Keratinocyte (primary cell): ENCODE measurements around the gene ZSCAN5A. TPM values are rescaled to one million over a fixed set of nuclear protein-coding genes. Genes with fewer than 3 reads are reported as not detected.
"Not testable (repeated sequence)": the region's sequence is repeated elsewhere in the genome, so short reads cannot be mapped to it uniquely, and the experiment has no call there.

Source experiments
- DNase-seq: peaks from one replicate; pipeline ENCODE4 v3.0.0-alpha.2; 2011; ENCODE audit warnings: low read depth, missing footprints, low spot score
- FAIRE-seq: peaks from 2 replicates; lab custom pipeline; 2011; peaks lifted over from hg19 to GRCh38; lab: Jason Lieb, UNC
- H2AFZ ChIP-seq: 2 replicates; pipeline ENCODE4 v1.6.0; 2012; ENCODE audit warnings: low read length, control low read depth, inconsistent platforms; ENCODE audit not compliant: control insufficient read depth
- H3K27ac ChIP-seq: 2 replicates; pipeline ENCODE4 v1.5.1; 2011; ENCODE audit warnings: low read length; ENCODE audit not compliant: control insufficient read depth, insufficient read depth
- H3K27me3 ChIP-seq: 3 replicates; pipeline ENCODE4 v1.6.0; 2011; ENCODE audit warnings: low read length; ENCODE audit not compliant: control insufficient read depth, insufficient read depth; ENCODE audit errors: extremely low read depth
- H3K36me3 ChIP-seq, 2 experiments: 2 replicates in 1 of 2; 3 replicates in 1 of 2; pipeline ENCODE4 v1.5.1; 2011; ENCODE audit warnings: low read length in 2 of 2, mild to moderate bottlenecking in 1 of 2; ENCODE audit not compliant: control insufficient read depth in 2 of 2, insufficient read depth in 2 of 2; ENCODE audit errors: extremely low read depth in 1 of 2
- H3K4me1 ChIP-seq: 3 replicates; pipeline ENCODE4 v1.5.1; 2011; ENCODE audit warnings: low read length; ENCODE audit not compliant: control insufficient read depth, insufficient read depth; ENCODE audit errors: extremely low read depth
- H3K4me2 ChIP-seq: 3 replicates; pipeline ENCODE4 v1.6.0; 2011; ENCODE audit warnings: low read depth, low read length; ENCODE audit not compliant: control insufficient read depth, insufficient read depth; ENCODE audit errors: extremely low read depth
- H3K4me3 ChIP-seq, 3 experiments: fragments of 200-600 bp in 1 of 3; sonication (generic) in 1 of 3; 2 replicates in 2 of 3; 3 replicates in 1 of 3; pipeline ENCODE4 v1.5.1; 2011 to 2016; ENCODE audit warnings: low read length in 3 of 3, mild to moderate bottlenecking in 3 of 3, control low read depth in 2 of 3, inconsistent platforms in 1 of 3, low read depth in 1 of 3, mixed read lengths in 1 of 3, mixed run types in 1 of 3, moderate library complexity in 1 of 3; ENCODE audit not compliant: control insufficient read depth in 2 of 3, insufficient read depth in 2 of 3; ENCODE audit errors: extremely low read depth in 1 of 3
- H3K79me2 ChIP-seq: 2 replicates; pipeline ENCODE4 v1.6.0; 2012; ENCODE audit warnings: low read length; ENCODE audit not compliant: control insufficient read depth, insufficient read depth
- H3K9ac ChIP-seq: 3 replicates; pipeline ENCODE4 v1.6.0; 2011; ENCODE audit warnings: low read length; ENCODE audit not compliant: control insufficient read depth, insufficient read depth; ENCODE audit errors: extremely low read depth
- H3K9me1 ChIP-seq: 3 replicates; pipeline ENCODE4 v1.6.0; 2011; ENCODE audit warnings: low read length; ENCODE audit not compliant: control insufficient read depth, insufficient read depth; ENCODE audit errors: extremely low read depth
- H3K9me3 ChIP-seq: 2 replicates; pipeline ENCODE4 v1.5.1; 2012; ENCODE audit warnings: low read depth, low read length; ENCODE audit not compliant: control insufficient read depth
- H4K20me1 ChIP-seq: 3 replicates; pipeline ENCODE4 v1.6.0; 2011; ENCODE audit warnings: low read length; ENCODE audit not compliant: control insufficient read depth, insufficient read depth; ENCODE audit errors: extremely low read depth
- CTCF ChIP-seq, 3 experiments: IDR thresholded peaks in 1 of 3; conservative IDR thresholded peaks in 1 of 3; optimal IDR thresholded peaks in 1 of 3; 2 replicates in 2 of 3; 3 replicates in 1 of 3; pipeline versions ENCODE3 to v1.5.1; 2011; ENCODE audit warnings: low read length in 3 of 3, mild to moderate bottlenecking in 3 of 3, moderate library complexity in 2 of 3, control low read depth in 1 of 3, inconsistent platforms in 1 of 3; ENCODE audit not compliant: insufficient read depth in 2 of 3; ENCODE audit errors: extremely low read depth in 1 of 3
- EZH2 ChIP-seq: IDR thresholded peaks from one replicate; pipeline ENCODE4 v1.6.1; 2012; ENCODE audit warnings: inconsistent platforms, mild to moderate bottlenecking, low read length, moderate library complexity
- dilution Hi-C: fragments of 300-500 bp; cut with MboI; formaldehyde crosslinking; loops from one replicate; pipeline ENCODE4 v1.7.0; 2020; ENCODE audit warnings: low sequenced_read_pairs; ENCODE audit not compliant: extremely low pct_ligation_motif_present
- polyA plus RNA-seq, 5 experiments: library from polyadenylated mRNA; depleted of rRNA in 3 of 5; stranded (reverse) in 3 of 5; stranded (forward) in 1 of 5; unstranded in 1 of 5; fragments of >200 nt; gene quantifications; 1 replicate in 1 of 5; 2 replicates in 3 of 5; 3 replicates in 1 of 5; pipeline versions ENCODE4 v1.2.1 to v1.2.3, GENCODE V29; 2011 to 2012; ENCODE audit warnings: missing spikeins in 2 of 5, low read depth in 1 of 5, low replicate concordance in 1 of 5

The ZSCAN5A gene
- polyA plus RNA-seq, 1 donor (not counting 4 experiments of a cell fraction or from before 2014, with no cell fraction given): 6.1 TPM

- no peaks in the 10 kb centered on the region for H3K9me3 ChIP-seq
- FAIRE-seq: no peak
- peaks cover 3% of the 10 kb centered on the region for H3K79me2 ChIP-seq
- no peak overlapping the region for H3K4me2 ChIP-seq
- H4K20me1 ChIP-seq: no peaks in the 10 kb centered on the region
- H3K36me3 ChIP-seq: peaks cover 7 to 10% of the 10 kb centered on the region in 2 experiments
- no peaks in the 10 kb centered on the region for H3K27me3 ChIP-seq
- no peak overlapping the region for H3K27ac ChIP-seq
- dilution Hi-C loops: no loop called here
- H3K9me1 ChIP-seq: no peaks in the 10 kb centered on the region
- no peak overlapping the region for H3K9ac ChIP-seq
- H3K4me3 ChIP-seq: no peak overlapping the region
- no peak for DNase-seq
- H3K4me1 ChIP-seq: peaks cover 4% of the 10 kb centered on the region
- no peak overlapping the region for H2AFZ ChIP-seq
- TF ChIP-seq CTCF (optimal IDR thresholded peaks at IDR 0.05 in 1 of 3, IDR thresholded peaks at IDR 0.05 in 1 of 3, conservative IDR thresholded peaks at IDR 0.05 in 1 of 3; ENCODE audit: extremely low read depth in 1 of 3, insufficient read depth in 2 of 3, low read length in 3 of 3) (no peak), EZH2 (no peak)
Observed at GRCh38 chr19:56308792-56309191, 5.8 kb downstream of the ZSCAN5A start.

- H3K27me3 ChIP-seq, H3K4me3 ChIP-seq, H3K27ac ChIP-seq, FAIRE-seq, H3K9ac ChIP-seq, H3K9me3 ChIP-seq, H4K20me1 ChIP-seq, H3K36me3 ChIP-seq, H2AFZ ChIP-seq, H3K9me1 ChIP-seq, dilution Hi-C loops, H3K4me2 ChIP-seq, H3K4me1 ChIP-seq, H3K79me2 ChIP-seq, DNase-seq: not testable (repeated sequence)
Observed at GRCh38 chr19:56307062-56307461, 7.6 kb downstream of the ZSCAN5A start.

GRCh38 chr19:56306016-56306415 lies 8.6 kb downstream of the ZSCAN5A start:
- no peak overlapping the region for H3K4me2 ChIP-seq
- H3K9me3 ChIP-seq: no peaks in the 10 kb centered on the region
- no peak overlapping the region for H3K4me3 ChIP-seq
- no peak for FAIRE-seq
- dilution Hi-C loops: no loop called here
- H4K20me1 ChIP-seq: no peaks in the 10 kb centered on the region
- no peak overlapping the region for H3K27ac ChIP-seq
- peaks cover 9% of the 10 kb centered on the region in 2 experiments for H3K36me3 ChIP-seq
- no peaks in the 10 kb centered on the region for H3K79me2 ChIP-seq
- no peak for DNase-seq
- TF ChIP-seq CTCF (optimal IDR thresholded peaks at IDR 0.05 in 1 of 3, IDR thresholded peaks at IDR 0.05 in 1 of 3, conservative IDR thresholded peaks at IDR 0.05 in 1 of 3; ENCODE audit: extremely low read depth in 1 of 3, insufficient read depth in 2 of 3, low read length in 3 of 3): no peak
- TF ChIP-seq EZH2: no peak
- no peaks in the 10 kb centered on the region for H3K27me3 ChIP-seq
- H3K9me1 ChIP-seq: no peaks in the 10 kb centered on the region
- no peak overlapping the region for H3K9ac ChIP-seq
- H3K4me1 ChIP-seq: peaks cover 3% of the 10 kb centered on the region
- no peak overlapping the region for H2AFZ ChIP-seq
